Endothelial cell of umbilical vein (primary cell): ENCODE results near the gene DGKA.

ENCODE experiments used
- CTCF ChIP-seq, 2 donors: IDR thresholded peaks; 1 replicate in 1 of 2; 2 replicates in 1 of 2; pipeline ENCODE4 v1.5.1; 2011; ENCODE audit warnings: low read length in 2 of 2, mild to moderate bottlenecking in 2 of 2, moderate library complexity in 2 of 2, control low read depth in 1 of 2, inconsistent platforms in 1 of 2, low read depth in 1 of 2; ENCODE audit not compliant: insufficient read depth in 1 of 2; ENCODE audit errors: extremely low read depth in 1 of 2
- MAX ChIP-seq: IDR thresholded peaks from 2 replicates; pipeline ENCODE4 v1.6.1; 2011; ENCODE audit not compliant: insufficient read depth, insufficient read length
- POLR2AphosphoS5 ChIP-seq: IDR thresholded peaks from 2 replicates; pipeline ENCODE4 v1.6.1; 2012; ENCODE audit warnings: low read depth, mild to moderate bottlenecking, control low read depth, low read length, moderate library complexity; ENCODE audit not compliant: insufficient read depth

- TF ChIP-seq POLR2AphosphoS5 (no peak), CTCF (IDR thresholded peaks at IDR 0.05; ENCODE audit: extremely low read depth in 1 of 2, insufficient read depth in 1 of 2, low read depth in 1 of 2, low read length in 2 of 2) (no peak), MAX (no peak)
Measured at GRCh38 chr12:55933799-55934742, 3.1 kb downstream of the DGKA start.
